Pancreas (tissue), 10 donors: Measurements from ENCODE around the gene DHCR7. TPM values are rescaled to one million over a fixed set of nuclear protein-coding genes. Genes with fewer than 3 reads are reported as not detected.

Experiments
- ATAC-seq, 4 donors: fragments of 200-7000 bp; cut with Tn5 transposase; one replicate each; pipeline versions ENCODE4 v1.8.0 to v1.9.1; 2020; ENCODE audit warnings: mild to moderate bottlenecking in 4 of 4, moderate library complexity in 4 of 4
- DNase-seq, 6 donors: peaks; one replicate each; pipeline ENCODE4 v3.0.0-alpha.2; 2020
- FAIRE-seq: peaks from 2 replicates; lab custom pipeline; 2012; peaks lifted over from hg19 to GRCh38; lab: Jason Lieb, UNC
- H3K27ac ChIP-seq, 4 donors: fragments of 200-600 bp; sonication (generic); 1 replicate in 3 of 4; 2 replicates in 1 of 4; pipeline versions ENCODE4 v1.5.0 to v1.8.0; 2020
- H3K27me3 ChIP-seq, 4 donors: fragments of 200-600 bp; one replicate each; pipeline ENCODE4 v1.8.0; 2021
- H3K36me3 ChIP-seq, 3 donors: fragments of 200-600 bp; sonication (generic) in 1 of 3; one replicate each; pipeline versions ENCODE4 v1.5.0 to v1.8.0; 2020 to 2021
- H3K4me1 ChIP-seq, 3 donors: fragments of 200-600 bp; one replicate each; pipeline ENCODE4 v1.8.0; 2021
- H3K4me3 ChIP-seq, 4 donors: fragments of 200-600 bp; sonication (generic) in 2 of 4; one replicate each; pipeline versions ENCODE4 v1.5.0 to v1.8.0; 2020 to 2021
- H3K9me3 ChIP-seq, 4 donors: fragments of 200-600 bp; one replicate each; pipeline ENCODE4 v1.8.0; 2021
- WGBS, 2 donors: extraction: QIAGEN DNeasy Blood & Tissue Kit; methylation state at CpG; one replicate each; pipeline ENCODE4 v1.1.7; 2013; 5-methylcytosine and 5-hydroxymethylcytosine counted together
- intact Hi-C, 3 donors: fragments of 100-400 bp; cut with DNase I; formaldehyde crosslinking; loops; one replicate each; pipeline versions ENCODE4 v1.11.1 to v1.14.2; 2022
- polyA plus RNA-seq, 2 donors: library from polyadenylated mRNA; stranded (reverse); fragments of 200-250 nt; gene quantifications; one replicate each; pipeline ENCODE4 v1.2.3, GENCODE V29; 2013
- total RNA-seq, 6 donors: library from RNA; stranded (reverse); fragmentation: NEBNext Ultra II Directional in 4 of 6; extraction: Animal tissue kit (Norgen Biotek cat#: 25700) in 4 of 6; gene quantifications; one replicate each; pipeline versions ENCODE4 v1.2.1 to v1.2.4, GENCODE V29; 2021 to 2023
- TF ChIP-seq, protein P1 (sequence below), 4 donors: fragments of 200-600 bp; sonication (generic) in 3 of 4; IDR thresholded peaks; one replicate each; pipeline versions ENCODE4 v1.5.0 to v1.8.0; 2021; ENCODE audit warnings: antibody characterized with exemption in 4 of 4
- donor health status: healthy with polysubstance abuse.
- donor health status: DM: no; HTN: no; CAD: no; lungs with moderate emphysema.
- donor health status: DM: no; HTN: no; CAD: no.
- donor health status: control.
- donor health status: control.
- donor health status: Bipolar disorder and iron deficiency.
- donor health status: DM: yes; HTN: yes; CAD: no.
- donor health status: DM: no; HTN: no; CAD: no.
- donor health status: DM: no; HTN: no; CAD: no.
- donor health status: DM: yes; HTN: yes; CAD: no.

DHCR7 gene
- total and polyA plus RNA-seq, 8 donors: 5.7 to 19.8 (median 11.2) TPM

- Histone ChIP-seq H3K27me3 (no peaks in the 10 kb centered on the region), H3K9me3 (no peaks in the 10 kb centered on the region), H3K4me3 (no peak overlapping the region), H3K27ac (no peak overlapping the region), H3K4me1 (no peaks in the 10 kb centered on the region), H3K36me3 (peaks cover 0 to 6% (median 0%) of the 10 kb centered on the region in 3 donors)
- FAIRE-seq (no peak), ATAC-seq (no peak), DNase-seq (no peak)
- TF ChIP-seq, protein P1, sequence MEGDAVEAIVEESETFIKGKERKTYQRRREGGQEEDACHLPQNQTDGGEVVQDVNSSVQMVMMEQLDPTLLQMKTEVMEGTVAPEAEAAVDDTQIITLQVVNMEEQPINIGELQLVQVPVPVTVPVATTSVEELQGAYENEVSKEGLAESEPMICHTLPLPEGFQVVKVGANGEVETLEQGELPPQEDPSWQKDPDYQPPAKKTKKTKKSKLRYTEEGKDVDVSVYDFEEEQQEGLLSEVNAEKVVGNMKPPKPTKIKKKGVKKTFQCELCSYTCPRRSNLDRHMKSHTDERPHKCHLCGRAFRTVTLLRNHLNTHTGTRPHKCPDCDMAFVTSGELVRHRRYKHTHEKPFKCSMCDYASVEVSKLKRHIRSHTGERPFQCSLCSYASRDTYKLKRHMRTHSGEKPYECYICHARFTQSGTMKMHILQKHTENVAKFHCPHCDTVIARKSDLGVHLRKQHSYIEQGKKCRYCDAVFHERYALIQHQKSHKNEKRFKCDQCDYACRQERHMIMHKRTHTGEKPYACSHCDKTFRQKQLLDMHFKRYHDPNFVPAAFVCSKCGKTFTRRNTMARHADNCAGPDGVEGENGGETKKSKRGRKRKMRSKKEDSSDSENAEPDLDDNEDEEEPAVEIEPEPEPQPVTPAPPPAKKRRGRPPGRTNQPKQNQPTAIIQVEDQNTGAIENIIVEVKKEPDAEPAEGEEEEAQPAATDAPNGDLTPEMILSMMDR (IDR thresholded peaks at IDR 0.05): no peak
- 81% methylated on average over 13 of the region's 13 CpGs for WGBS, 2 donors
- intact Hi-C loops: no loop called here
Observed at GRCh38 chr11:71437879-71438278, 10.3 kb downstream of the DHCR7 start.

GRCh38 chr11:71437399-71437798, 10.8 kb downstream of the DHCR7 start:
- WGBS, 2 donors: 68 to 70% methylated on average over 6 of the region's 6 CpGs
- intact Hi-C loops: no loop called here
- H3K9me3 ChIP-seq: no peaks in the 10 kb centered on the region
- ATAC-seq: no peak
- H3K4me3 ChIP-seq: no peak overlapping the region
- H3K36me3 ChIP-seq: peaks cover 0 to 6% (median 0%) of the 10 kb centered on the region in 3 donors
- FAIRE-seq: no peak
- no peaks in the 10 kb centered on the region for H3K27me3 ChIP-seq
- TF ChIP-seq, protein P1 (IDR thresholded peaks at IDR 0.05): no peak
- DNase-seq: peak in 1 of 6 donors; percentile 33
- H3K27ac ChIP-seq: no peak overlapping the region
- no peaks in the 10 kb centered on the region for H3K4me1 ChIP-seq

- Histone ChIP-seq H3K4me3 (no peak overlapping the region), H3K36me3 (peaks cover 0 to 6% (median 0%) of the 10 kb centered on the region in 3 donors), H3K4me1 (no peaks in the 10 kb centered on the region), H3K27me3 (no peaks in the 10 kb centered on the region), H3K27ac (no peak overlapping the region), H3K9me3 (no peaks in the 10 kb centered on the region)
- no peak for DNase-seq
- ATAC-seq: no peak
- no peak for FAIRE-seq
- 91 to 93% methylated on average over 8 of the region's 8 CpGs for WGBS, 2 donors
- TF ChIP-seq, protein P1 (IDR thresholded peaks at IDR 0.05): no peak
- intact Hi-C loops: no loop called here
Observed at GRCh38 chr11:71436861-71437260, 11.3 kb downstream of the DHCR7 start.

DNA sequence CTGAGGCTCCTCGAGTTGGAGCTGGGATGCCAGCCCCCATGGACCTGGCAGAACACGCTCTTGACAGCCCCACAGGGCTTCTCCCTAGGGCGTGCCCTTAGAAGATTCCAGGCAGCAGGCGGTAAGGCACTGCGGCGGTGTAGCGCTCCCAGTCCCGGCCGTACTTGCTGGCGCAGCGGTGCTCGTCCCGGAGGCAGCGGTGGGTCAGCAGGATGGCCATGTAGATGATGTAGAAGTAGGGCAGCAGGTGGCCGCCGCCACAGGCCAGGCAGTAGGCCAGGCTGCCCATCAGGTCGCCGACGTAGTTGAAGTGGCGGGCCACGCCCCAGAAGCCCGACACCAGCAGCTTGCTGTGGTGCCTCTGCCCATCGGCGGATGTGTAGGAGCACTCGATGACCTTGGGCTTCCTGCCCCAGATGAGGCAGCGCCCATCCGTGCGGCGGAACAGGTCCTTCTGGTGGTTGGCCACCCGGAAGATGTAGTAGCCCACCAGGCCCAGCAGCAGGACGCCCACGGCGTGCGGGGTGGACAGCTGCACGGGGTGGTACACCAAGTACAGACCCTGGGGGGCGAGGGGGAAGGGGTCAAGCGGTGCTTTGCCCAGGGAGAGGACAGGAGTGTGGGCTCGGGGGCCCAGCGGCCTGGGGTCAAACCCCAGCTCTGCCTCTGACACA, 12.8 kb downstream of the DHCR7 start:
- WGBS, 2 donors: 93 to 94% methylated on average over 39 of the region's 39 CpGs
- peaks cover 0 to 6% (median 0%) of the 10 kb centered on the region in 3 donors for H3K36me3 ChIP-seq

More for the DNA sequence above, 12.8 kb downstream of the DHCR7 start:
- Histone ChIP-seq H3K27ac (no peak overlapping the region), H3K4me3 (no peak overlapping the region), H3K27me3 (no peaks in the 10 kb centered on the region), H3K9me3 (no peaks in the 10 kb centered on the region), H3K4me1 (no peaks in the 10 kb centered on the region)
- intact Hi-C loops: no loop called here
- ATAC-seq: no peak
- TF ChIP-seq, protein P1 (IDR thresholded peaks at IDR 0.05): no peak
- no peak for FAIRE-seq
- no peak for DNase-seq
